HG02588 (cell line): Measurements from ENCODE around the gene SLC66A2.

Experiments
- ATAC-seq: cut with Tn5 transposase; IDR thresholded peaks from one replicate; pipeline ENCODE4 v1.9.1; 2021; ENCODE audit warnings: mild to moderate bottlenecking, moderate library complexity; ENCODE audit not compliant: unreplicated experiment

Gene SLC66A2

DNA sequence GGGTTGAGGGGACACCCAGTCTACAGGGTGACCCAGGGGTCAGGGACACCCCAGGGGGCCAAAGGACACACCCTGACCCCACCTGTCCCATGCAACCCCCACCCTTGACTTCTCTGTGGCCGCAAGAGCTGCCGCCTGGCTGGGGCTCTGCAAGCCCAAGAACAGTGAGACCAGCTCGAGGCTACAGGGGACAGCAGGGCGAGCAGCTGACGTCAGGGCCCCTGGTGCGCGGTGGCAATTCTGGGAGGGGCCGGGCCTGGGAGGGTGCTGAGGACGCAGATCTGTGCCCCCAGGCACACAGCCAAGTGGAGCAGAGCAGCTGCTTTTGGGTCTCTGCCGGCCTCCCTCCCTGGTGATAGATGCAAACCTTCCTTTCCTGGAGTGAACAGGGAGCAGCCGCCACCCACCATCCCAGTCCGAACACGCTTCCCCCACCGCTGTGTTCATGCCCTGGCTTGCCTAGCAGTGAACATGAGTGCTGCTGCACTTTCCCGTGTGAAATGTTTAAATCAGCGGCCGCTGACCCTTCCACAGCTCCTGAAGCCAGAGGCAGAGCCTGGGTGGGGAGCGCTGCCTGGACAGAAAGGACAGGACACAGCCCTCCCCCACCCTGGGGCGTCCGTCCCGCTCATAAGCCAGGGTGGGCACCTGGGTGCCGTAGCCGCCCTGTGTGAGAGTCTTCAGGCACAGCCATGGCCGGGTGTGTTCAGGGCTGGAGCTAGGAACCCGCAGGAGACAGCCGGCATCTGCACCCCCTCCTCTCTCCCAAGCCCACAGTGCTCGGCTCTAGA lies 46.9 kb downstream of the SLC66A2 start:
- ATAC-seq: no peak

DNA sequence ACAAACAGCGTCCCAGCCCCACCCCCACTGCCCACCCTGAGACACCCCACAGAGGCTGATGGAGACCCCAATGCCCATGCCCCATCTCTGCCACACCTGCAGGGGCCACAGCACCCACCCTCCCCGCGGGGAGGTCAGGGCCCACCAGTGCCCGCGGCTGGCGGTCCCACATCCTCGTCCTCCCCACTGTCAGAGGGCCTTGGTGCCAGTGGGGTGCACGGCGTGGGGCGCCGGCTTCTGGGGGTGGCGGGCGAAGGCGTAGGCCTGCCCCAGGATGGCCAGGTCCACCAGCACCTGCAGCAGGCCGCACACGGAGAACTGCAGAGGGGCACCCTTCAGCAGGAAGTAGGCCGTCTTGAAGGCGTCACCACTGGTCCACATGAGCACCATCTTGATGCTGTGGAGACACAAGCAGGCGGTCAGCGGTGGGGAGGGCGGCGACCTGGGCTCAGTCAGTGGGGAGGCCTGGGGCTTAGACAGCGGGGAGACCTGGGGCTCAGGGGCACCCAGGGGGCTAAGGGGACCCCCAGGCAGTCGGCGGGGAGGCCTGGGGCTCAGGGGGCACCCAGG lies 47.6 kb downstream of the SLC66A2 start:
- no peak for ATAC-seq

DNA sequence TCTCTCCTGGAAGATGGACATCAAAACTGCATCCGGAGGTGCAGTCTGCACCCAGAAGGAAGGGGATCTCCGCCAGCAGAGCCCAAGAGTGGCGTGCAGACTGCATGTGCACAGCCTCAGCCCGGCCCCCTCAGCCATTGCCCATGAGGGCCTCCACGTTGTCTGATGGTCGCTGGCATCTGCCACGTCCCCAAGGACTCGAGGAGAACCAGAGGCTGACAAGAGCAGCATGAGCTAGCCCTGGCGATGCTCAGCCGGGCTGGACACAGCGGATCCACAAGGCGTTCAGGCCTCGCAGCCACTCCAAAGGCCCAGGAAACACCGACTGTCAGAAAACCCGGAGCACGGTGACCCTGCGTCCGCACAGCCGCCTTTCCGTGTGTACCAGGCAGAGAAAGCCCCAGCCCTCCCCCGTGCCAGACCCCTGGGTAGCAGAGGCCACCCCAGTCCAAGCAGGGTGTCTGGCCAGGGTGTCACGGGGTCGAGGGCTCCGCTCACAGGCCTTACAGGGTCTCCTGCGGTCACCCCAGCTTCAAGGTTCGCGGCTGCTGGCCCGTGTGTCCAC lies 48.3 kb downstream of the SLC66A2 start:
- no peak for ATAC-seq

DNA sequence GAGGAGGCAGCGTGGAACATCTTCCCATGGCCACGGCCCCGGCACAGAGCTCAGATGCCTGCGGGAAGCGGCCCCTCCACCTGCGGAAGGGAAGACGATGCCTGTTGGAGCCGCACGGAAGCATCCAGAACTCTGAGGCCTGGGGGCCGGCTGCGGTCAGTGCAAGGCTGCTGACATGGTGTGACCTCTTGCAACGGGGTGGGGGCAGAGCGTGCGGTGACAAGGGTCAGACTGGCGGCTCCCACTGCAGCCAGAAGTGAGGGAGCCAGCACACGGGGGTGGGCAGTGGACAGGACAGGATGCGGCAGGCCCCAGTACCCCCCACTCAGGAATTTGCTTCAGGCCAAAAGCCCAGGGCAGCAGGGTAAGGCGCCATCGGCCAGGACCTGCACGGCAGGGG lies 48.8 kb downstream of the SLC66A2 start:
- no peak for ATAC-seq

DNA sequence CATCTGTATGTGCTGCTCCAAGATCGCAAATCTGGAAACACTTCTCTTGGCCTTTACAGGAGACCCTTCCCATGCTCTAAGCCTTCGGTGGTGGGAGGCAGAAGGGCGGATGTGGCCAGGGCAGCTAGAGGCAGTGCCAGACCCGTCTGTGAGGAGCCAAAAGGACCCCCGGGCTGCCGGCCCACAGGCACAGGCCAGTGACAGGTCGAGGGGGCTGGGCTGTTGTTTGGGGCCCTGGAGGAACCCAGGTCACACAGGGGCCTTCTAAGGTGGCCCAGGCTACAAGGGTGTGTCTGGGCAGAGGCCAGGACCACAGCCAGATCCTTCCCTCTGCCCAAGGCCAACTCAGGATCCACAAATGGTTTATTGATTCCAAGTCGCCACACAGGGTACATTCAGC lies 49.4 kb downstream of the SLC66A2 start:
- no peak for ATAC-seq

DNA sequence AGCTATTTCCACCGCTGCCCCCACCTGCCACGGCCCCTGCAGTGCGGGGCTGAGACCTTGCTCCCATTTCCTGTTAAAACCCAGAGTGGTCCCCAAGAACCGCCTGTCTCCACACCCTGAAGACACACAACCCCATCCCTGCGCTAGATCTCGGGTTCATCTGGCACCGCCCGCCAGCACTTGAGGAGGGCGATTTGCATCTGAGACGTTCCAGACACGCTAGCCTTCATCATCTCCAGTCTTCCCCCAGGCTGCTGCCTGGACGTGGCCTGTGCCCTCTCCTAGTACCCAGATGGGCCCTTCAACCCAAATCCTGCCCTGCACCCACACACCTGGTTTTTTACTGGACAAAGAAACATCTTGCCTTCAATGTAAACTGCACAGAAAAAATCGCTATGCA lies 49.8 kb downstream of the SLC66A2 start:
- no peak for ATAC-seq

DNA sequence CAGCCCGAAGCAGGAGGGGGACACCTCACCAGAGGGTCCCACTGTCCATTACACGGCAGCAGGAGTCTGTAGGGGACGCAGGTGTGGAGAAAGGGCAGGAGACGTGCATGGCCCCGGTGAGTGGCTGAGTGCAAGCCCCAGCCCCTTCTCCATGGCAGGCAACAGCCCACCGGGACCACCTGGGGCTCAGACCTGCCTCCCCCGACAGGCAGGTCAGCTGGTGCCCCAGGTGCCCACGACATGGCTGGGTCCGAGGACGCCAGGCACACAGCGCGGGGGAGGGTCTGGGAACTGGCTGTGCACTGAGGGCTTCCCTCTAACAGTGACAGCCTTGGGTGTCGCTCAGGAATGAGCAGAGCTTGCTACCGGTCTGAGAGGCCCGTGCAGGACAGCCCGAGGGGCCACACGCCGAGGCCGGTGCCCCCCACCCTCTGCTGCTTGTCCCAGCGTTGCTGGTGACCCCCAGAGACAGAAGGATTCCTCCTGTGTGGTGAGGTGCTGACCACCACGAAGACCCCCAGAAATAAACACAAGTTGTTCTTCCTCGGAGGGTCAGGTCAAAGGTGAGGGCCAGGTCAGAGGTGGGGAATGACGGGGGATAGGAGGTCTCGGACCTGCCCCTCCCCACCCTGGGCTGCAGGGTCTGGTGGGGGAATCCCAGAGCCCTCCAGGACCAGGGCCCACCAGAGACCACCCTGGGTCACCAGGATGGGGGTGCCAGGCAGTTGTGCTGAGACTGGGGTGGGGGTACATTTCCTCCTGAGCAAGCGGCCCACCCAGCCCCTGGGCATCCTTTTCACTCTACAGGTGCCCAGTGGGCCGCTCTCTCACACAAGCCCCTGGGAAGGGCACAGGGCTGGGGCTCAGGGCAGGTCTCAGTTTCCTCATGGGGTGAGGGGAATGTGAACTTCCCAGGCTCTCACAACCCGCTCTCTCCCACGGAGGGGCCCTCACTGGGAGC lies 50.6 kb downstream of the SLC66A2 start:
- ATAC-seq: no peak

DNA sequence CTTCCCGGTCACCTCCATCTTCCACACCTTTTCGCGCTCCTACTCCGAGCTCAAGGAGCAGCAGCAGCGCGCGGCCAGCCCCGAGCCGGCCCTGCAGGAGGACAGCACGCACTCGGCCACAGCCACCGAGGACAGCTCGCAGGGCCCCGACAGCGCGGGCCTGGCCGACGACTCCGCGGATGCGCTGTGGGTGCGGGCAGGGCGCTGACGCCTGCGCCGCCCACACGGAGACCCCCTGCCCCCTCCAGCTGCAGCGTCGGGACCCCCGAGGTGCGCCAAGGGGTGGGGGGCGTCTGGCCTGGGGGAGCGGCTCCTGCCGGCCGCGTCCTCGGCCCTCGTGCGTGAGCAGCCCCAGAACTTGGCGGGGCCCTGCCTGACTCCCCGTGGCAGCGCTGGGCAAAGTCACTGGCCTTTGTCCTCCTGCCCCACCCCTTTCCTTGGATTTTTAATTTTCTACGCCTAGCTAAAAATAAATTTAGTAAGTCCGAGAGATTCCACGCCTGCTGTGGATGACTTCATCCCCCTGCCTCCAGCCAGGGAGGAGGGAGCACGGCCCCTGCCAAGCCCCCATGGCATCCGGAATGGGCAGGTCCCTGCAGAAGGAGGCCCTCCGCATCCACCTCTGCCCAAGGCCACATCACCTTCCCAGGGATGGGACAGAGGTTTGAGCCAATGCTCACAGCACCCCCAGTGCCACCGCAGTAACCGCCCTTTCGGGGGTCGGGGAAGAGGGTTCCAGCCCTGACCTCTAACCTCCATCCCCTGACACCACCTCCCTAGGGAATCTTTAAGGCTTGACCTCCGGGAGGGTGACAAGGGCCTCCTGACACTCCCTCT lies 51.6 kb downstream of the SLC66A2 start:
- no peak for ATAC-seq

DNA sequence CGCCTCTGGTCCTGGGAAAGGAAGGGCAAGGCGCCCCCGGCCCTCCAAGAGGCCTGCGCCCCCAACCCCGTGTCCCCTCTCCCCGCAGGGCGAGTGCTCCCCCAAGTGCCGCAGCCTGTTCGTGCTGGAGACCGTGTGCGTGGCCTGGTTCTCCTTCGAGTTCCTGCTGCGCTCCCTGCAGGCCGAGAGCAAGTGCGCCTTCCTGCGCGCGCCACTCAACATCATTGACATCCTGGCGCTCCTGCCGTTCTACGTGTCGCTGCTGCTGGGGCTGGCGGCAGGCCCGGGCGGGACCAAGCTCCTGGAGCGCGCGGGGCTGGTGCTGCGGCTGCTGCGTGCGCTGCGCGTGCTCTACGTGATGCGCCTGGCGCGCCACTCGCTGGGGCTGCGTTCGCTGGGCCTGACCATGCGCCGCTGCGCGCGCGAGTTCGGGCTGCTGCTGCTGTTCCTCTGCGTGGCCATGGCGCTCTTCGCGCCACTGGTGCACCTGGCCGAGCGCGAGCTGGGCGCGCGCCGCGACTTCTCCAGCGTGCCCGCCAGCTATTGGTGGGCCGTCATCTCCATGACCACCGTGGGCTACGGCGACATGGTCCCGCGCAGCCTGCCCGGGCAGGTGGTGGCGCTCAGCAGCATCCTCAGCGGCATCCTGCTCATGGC lies 52.4 kb downstream of the SLC66A2 start:
- no peak for ATAC-seq

DNA sequence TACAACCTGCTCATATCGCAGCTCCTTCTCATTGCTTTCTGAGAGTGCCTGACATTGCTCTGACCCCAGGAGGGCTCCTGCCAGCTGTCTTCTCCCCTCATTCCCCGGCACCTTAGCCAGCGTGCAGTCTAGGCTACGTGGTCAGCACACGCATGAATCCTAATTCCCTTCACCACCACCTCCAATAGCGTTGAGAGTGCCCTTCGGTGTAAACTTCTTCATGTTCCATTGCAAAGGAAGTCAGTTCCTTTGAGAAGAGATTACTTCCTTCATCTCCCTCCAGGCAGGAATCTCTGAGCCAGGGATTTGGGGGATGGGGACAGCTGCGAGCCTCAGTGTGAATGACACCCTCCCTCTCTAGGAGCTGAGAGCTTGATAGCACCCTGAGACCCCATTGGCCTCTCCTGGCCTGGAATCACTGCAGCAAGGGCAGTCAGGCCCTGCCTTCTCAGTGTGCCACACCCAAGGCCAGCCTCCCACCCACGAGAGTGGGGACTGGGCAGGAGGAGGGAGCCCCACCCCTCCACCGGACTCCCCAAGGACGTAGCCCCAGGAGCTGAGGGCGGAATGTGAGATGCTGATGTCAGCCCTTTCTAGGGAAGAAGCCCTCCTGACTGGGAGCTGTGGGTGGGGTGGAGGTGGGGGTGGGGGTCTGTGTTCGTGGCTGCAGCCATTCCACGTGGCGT lies 53.4 kb downstream of the SLC66A2 start:
- no peak for ATAC-seq

DNA sequence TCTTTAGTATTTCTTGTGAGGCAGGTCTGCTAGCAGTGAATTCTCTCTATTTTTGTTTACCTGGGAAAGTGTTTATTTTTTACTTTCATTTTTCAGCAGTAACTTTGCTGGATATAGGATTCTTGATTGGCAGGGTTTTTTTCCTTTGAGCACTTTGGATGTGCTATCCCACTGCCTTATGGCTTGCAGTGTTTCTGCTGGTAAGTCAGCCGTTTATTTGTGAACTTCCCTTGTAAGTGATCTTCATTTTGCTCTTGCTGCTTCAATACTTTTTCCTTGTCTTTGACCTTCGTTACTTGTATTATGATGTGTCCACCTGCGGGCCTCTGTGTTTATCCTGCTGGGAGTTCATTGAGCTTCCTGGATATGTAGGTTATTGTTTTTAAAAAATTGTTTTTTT lies 54.7 kb downstream of the SLC66A2 start:
- ATAC-seq: no peak

DNA sequence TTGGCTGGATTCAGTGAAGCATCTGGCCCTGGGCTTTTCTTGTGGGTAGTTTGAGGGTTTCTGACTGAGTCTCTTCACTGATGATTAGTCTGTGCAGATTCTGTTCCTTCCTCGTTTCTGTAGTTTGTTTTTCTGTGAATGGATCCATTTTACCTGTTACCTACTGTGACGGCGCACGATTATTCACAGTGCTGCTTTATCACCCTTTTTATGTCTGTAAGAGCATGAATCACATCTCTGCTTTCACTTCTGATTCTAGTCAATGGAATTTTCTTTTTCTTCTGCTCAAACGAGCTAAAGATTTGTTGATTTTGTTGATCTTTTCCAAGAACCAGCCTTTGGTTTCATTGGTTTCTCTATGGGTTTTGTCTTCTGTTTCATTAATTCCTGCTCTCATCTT lies 60.8 kb downstream of the SLC66A2 start:
- ATAC-seq: no peak

DNA sequence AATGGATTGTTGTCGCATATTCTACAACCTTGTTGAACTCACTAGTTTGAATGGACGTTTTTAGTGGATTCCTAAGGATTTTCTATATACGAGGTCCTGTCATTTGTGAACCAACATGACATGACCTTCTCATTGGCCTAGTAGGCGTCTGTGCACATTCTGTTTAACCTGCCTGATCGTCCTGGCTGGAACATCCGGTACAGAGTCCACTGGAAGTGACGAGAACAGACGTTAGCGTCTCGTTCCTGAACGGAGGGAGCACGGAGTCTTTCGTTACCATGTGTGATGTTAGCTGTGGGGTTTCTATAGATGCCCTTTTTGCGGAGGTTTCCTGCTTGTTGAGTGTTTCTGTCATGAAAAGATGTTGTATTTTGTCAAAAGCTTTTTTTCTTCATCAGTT lies 61.9 kb downstream of the SLC66A2 start:
- no peak for ATAC-seq

DNA sequence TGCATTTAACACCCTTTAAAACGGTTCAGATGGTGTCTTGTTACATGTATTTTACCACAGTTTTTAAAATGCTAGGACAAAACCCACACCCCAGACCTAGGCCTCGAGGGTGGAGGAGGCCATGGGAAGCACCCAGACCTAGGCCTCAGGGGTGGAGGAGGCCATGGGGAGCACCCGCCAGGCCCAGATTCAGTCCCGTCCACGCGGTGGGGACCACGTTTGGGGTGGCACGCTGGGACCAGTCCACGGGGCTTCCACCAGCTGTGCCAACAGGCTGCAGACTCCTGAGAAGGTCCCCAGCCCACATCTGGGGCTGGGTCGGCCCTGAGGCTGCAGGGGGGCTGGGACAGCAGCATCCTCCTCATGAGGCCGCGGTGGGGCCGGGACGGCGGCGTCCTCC lies 63.4 kb downstream of the SLC66A2 start:
- no peak for ATAC-seq

DNA sequence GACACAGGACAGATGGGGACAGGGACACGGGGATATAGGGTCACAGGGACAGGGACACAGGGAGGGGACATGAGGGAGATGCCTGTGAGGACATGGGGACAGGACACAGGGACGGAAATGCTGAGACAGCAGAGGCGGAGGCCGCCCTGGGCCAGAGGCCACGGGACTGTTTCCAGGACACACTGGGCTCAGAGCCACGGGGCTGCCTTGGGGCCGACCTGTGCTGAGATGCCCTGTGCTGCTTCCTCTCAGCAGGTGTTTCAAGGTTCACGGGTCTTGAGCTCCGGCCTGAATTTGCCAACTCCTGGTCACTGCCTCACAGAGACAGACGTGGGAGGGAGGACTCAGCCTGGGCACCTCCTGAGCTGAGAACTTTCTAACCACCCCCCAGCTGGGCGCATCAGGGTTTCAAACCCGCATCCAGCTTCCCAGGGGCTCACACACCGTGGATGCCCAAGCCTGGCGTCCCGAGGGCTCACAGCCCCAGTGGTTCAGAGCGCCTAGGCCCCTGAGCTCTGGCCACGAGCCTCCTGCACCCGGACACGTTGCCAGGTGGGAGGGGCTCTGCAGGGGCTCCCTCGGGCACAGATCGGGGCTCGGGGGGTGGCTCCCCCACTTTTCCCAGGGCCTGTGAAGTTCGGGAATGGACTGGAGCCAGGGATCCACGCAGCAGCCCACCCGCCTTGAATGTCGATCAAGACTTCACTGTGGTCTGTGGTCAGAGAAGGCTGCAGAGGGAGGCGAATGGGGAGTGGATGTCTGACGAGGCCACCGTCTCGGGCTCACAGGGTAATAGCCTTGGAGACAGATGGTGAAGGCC lies 64.1 kb downstream of the SLC66A2 start:
- ATAC-seq: no peak

DNA sequence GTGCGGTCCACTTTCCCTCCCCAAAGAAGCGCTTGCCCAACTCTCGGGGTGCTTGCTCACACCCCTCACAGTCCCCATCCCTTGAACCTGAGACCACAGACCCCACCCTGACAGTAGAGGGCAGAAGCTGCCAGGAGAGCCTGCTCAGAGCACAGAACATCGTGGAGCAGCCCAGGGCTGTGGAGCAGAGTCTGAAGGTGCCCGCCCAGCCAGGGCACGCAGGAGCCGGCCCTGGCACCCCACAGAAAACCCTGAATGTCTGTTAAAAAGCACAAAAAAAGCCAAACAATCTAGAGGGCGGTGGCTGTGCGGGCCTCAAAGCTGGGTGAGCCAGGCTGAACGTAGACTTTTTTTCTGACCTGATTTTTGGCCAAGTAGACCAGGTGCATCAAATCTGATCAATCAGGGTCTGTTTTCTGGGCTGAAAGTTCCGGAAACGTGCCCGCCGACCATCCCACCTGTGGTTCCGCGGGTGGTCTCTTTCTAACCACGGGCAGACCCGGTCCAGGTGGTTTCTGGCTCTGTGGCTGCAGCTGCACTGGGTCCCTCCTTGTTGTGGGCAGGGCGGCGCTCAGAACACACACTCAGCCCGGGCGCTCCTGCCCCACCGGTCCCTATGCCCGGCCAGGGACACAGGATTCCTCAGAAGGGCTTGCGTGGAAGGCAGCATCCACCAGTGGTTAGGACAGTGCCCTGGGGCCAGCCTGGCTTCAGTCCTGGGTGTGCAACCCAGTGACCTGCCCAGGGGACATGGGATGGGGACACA lies 66.3 kb downstream of the SLC66A2 start:
- no peak for ATAC-seq

DNA sequence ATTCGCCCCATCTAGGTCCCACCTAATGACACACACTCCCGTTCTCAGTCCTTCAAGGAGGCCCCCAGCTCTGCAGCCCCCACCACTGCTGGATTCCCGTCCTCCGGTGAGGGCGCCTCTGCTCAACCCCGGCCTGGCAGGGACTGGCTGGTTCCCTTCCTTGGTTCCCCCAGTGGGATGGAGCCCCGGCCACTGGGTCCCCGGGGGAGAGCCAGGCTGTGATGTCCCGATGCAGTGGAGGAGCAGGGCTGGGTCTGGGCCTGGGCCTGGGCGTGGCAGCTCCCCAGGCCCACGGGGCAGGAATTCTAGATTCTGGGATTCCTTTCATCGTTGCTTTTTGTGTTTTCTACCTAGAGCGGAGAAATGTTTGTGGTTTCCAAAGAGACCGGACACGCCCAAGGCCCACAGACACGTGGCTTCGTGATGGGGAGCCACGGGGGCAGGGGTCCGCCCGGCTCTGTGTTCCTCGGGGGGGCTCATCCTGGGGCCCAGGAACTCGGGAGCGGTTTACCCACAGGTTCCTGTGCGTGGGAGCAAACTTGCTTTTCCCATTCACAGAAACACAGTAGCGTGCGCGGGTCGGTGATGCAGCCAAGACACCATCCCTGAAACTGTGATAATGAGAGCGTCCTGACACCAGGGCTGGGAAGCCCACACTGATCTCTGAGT lies 67.0 kb downstream of the SLC66A2 start:
- no peak for ATAC-seq
